ENCODE measurements around the gene TAOK1.

GRCh38 chr17:29561554-29562517 is 171.7 kb downstream of the TAOK1 start:
- TF ChIP-seq CTCF (IDR thresholded peaks at IDR 0.05 in 2 of 3, conservative IDR thresholded peaks at IDR 0.05 in 1 of 3; ENCODE audit: borderline replicate concordance in 1 of 3, insufficient read depth in 1 of 3, low read depth in 2 of 3, low read length in 2 of 3) (no peak), POLR2AphosphoS5 (IDR thresholded peaks at IDR 0.05; ENCODE audit: low read depth, low read length) (no peak)

Measured in HCT116 (cell line).